HUES48 (cell line): ENCODE data around the gene SMPDL3A.

Experiments used
- H3K27ac ChIP-seq: one replicate; pipeline ENCODE4 v1.7.0; 2013; ENCODE audit warnings: low read depth, low read length, inconsistent platforms
- H3K27me3 ChIP-seq: 2 replicates; pipeline ENCODE4 v1.6.1; 2013; ENCODE audit warnings: mild to moderate bottlenecking, low read length; ENCODE audit not compliant: control insufficient read depth, insufficient read depth
- H3K36me3 ChIP-seq: 2 replicates; pipeline ENCODE4 v1.6.1; 2013; ENCODE audit warnings: low read length; ENCODE audit not compliant: control insufficient read depth, insufficient read depth
- H3K4me1 ChIP-seq: 2 replicates; pipeline ENCODE4 v1.6.1; 2013; ENCODE audit warnings: mild to moderate bottlenecking, low read length; ENCODE audit not compliant: control insufficient read depth, insufficient read depth
- H3K4me3 ChIP-seq: 2 replicates; pipeline ENCODE4 v1.5.1; 2013; ENCODE audit warnings: mild to moderate bottlenecking, low read depth, low read length
- H3K9ac ChIP-seq: 2 replicates; pipeline ENCODE4 v1.6.1; 2013; ENCODE audit warnings: mild to moderate bottlenecking, low read depth, low read length, moderate library complexity
- H3K9me3 ChIP-seq: 2 replicates; pipeline ENCODE4 v1.6.1; 2013; ENCODE audit warnings: low read length; ENCODE audit not compliant: control insufficient read depth, insufficient read depth

SMPDL3A gene

DNA sequence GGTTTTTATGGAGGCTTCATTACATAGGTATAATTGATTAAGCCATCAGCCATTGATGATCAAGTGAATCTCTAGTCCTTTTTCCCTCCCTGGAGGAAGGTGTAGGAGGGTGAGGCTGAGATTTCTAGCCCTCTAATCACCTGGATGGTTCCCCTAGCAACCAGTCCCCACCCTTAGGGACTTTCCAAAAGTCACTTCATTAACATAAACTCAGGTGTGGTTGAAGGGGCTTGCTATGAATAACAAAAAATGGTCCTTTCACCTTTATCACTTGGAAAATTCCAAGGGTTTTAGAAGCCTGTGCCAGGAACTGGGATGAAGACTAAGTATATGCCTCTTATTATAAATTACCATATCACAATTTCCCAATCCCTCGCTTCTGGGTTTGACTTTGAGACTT lies 40.4 kb downstream of the SMPDL3A start:
- H3K4me1 ChIP-seq, result peaks cover 36% of the 10 kb centered on the region
- no peak overlapping the region for H3K9ac ChIP-seq
- no peaks in the 10 kb centered on the region for H3K36me3 ChIP-seq
- H3K4me3 ChIP-seq, result no peak overlapping the region
- H3K9me3 ChIP-seq, result no peaks in the 10 kb centered on the region
- no peaks in the 10 kb centered on the region for H3K27me3 ChIP-seq
- H3K27ac ChIP-seq, result no peak overlapping the region

DNA sequence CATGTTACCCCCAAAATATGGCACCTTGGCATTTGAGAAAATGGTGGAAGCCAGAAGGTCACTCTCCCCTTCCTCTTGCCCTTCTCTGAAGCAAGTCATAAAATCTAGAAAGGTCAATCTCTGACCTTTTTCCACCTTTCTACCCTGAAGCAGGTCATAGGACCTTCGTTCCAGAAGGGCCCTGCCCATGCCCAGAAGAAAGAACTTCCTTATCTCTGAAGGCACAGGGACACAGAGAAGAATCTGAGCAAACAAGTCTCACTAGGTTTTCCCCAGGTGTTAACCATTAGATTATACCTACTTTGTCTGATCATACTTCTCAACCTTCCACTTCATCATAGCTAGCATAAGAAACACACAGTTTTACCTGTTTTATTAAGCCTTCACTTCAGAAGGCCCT lies 42.5 kb downstream of the SMPDL3A start:
- no peak overlapping the region for H3K4me3 ChIP-seq
- H3K9me3 ChIP-seq, result no peaks in the 10 kb centered on the region

GRCh38 chr6:122832459-122832858 lies 43.4 kb downstream of the SMPDL3A start:
- Histone ChIP-seq H3K9ac (no peak overlapping the region), H3K27ac (no peak overlapping the region), H3K4me3 (no peak overlapping the region), H3K9me3 (no peaks in the 10 kb centered on the region), H3K36me3 (no peaks in the 10 kb centered on the region), H3K4me1 (peaks cover 36% of the 10 kb centered on the region), H3K27me3 (no peaks in the 10 kb centered on the region)

More for the DNA sequence above, 42.5 kb downstream of the SMPDL3A start:
- H3K4me1 ChIP-seq, result peaks cover 36% of the 10 kb centered on the region
- no peaks in the 10 kb centered on the region for H3K36me3 ChIP-seq
- no peak overlapping the region for H3K27ac ChIP-seq
- H3K9ac ChIP-seq, result no peak overlapping the region
- H3K27me3 ChIP-seq, result no peaks in the 10 kb centered on the region

GRCh38 chr6:122833021-122833491 lies 44.0 kb downstream of the SMPDL3A start:
- H3K27me3 ChIP-seq, result no peaks in the 10 kb centered on the region

GRCh38 chr6:122838060-122838780 lies 49.2 kb downstream of the SMPDL3A start:
- Histone ChIP-seq H3K9ac (no peak overlapping the region), H3K36me3 (no peaks in the 10 kb centered on the region), H3K27ac (no peak overlapping the region), H3K9me3 (no peaks in the 10 kb centered on the region), H3K4me3 (no peak overlapping the region), H3K4me1 (peaks cover 12% of the 10 kb centered on the region), H3K27me3 (no peaks in the 10 kb centered on the region)

More at GRCh38 chr6:122833021-122833491, 44.0 kb downstream of the SMPDL3A start:
- Histone ChIP-seq H3K4me3 (no peak overlapping the region), H3K9me3 (no peaks in the 10 kb centered on the region), H3K36me3 (no peaks in the 10 kb centered on the region), H3K4me1 (peaks cover 36% of the 10 kb centered on the region), H3K9ac (no peak overlapping the region), H3K27ac (peak overlapping the region; percentile 6)

GRCh38 chr6:122839472-122839871 lies 50.4 kb downstream of the SMPDL3A start:
- Histone ChIP-seq H3K4me1 (no peaks in the 10 kb centered on the region; the same call in 1 of the 2 replicates), H3K27me3 (no peaks in the 10 kb centered on the region), H3K9me3 (no peaks in the 10 kb centered on the region), H3K9ac (no peak overlapping the region), H3K4me3 (no peak overlapping the region), H3K36me3 (no peaks in the 10 kb centered on the region), H3K27ac (no peak overlapping the region)

DNA sequence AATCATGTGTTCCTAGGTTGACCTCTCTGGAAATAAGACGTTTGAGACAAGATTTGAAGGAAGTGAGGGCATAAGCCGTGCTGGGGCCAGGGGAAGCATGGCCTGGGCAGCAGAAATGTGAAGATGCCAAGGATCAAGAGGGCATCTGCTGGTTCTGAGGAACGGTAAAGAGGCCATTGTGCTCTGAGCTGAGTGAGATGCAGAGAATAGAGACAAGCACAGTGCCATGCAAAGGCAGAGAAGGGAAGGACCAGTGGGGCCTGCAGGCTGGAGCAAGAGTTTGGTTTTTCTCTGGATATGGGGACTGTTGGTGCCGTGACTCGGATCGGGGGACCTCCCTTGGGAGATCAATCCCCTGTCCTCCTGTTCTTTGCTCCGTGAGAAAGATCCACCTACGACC lies 50.8 kb downstream of the SMPDL3A start:
- H3K27ac ChIP-seq, result no peak overlapping the region
- H3K36me3 ChIP-seq, result no peaks in the 10 kb centered on the region
- H3K9me3 ChIP-seq, result no peaks in the 10 kb centered on the region
- no peaks in the 10 kb centered on the region for H3K4me1 ChIP-seq
- no peak overlapping the region for H3K9ac ChIP-seq
- H3K27me3 ChIP-seq, result no peaks in the 10 kb centered on the region
- no peak overlapping the region for H3K4me3 ChIP-seq

- peak overlapping the region; percentile 57 for H3K27ac ChIP-seq
- no peak overlapping the region for H3K9ac ChIP-seq
- no peaks in the 10 kb centered on the region for H3K36me3 ChIP-seq
- no peaks in the 10 kb centered on the region for H3K9me3 ChIP-seq
- peaks cover 11% of the 10 kb centered on the region; the same call in 1 of the 2 replicates for H3K4me1 ChIP-seq
- H3K27me3 ChIP-seq, result no peaks in the 10 kb centered on the region
- H3K4me3 ChIP-seq, result no peak overlapping the region
Observed at GRCh38 chr6:122845464-122845863, 56.4 kb downstream of the SMPDL3A start.

DNA sequence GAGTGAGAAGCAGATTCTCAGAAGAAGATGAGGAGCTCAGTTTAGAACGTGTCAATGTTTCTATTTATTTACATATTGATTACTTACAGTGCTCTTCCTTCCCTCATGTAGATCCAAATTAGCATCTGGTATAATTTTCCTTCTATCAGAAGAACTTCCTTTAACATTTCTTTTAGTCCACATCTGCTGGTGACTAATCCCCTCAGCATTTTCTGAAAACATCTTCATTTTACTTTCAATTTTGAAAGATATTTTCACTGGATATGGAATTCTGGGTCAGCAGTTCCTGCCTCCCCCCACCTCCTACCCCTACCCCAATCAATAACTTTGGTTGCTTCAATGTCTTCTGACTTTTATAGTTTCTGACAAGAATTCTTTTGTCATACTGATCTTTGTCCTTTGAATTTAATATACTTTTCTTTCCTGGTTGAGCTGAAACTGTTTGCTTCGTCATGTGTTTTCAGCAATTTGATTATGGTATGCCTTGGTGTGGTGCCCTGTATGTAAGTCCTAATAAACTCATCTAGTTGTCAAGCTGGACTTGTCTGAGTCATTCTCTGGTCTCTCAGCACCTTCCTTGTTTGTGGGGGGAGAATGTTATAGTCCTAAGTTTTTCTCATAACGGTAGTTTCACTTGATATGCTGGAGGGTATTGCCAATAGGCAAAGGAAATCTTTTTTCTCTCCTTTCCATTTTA lies 57.0 kb downstream of the SMPDL3A start:
- Histone ChIP-seq H3K9me3 (no peaks in the 10 kb centered on the region), H3K4me1 (peaks cover 11% of the 10 kb centered on the region; the same call in 1 of the 2 replicates), H3K36me3 (no peaks in the 10 kb centered on the region), H3K27me3 (no peaks in the 10 kb centered on the region), H3K27ac (no peak overlapping the region), H3K4me3 (no peak overlapping the region), H3K9ac (no peak overlapping the region)

DNA sequence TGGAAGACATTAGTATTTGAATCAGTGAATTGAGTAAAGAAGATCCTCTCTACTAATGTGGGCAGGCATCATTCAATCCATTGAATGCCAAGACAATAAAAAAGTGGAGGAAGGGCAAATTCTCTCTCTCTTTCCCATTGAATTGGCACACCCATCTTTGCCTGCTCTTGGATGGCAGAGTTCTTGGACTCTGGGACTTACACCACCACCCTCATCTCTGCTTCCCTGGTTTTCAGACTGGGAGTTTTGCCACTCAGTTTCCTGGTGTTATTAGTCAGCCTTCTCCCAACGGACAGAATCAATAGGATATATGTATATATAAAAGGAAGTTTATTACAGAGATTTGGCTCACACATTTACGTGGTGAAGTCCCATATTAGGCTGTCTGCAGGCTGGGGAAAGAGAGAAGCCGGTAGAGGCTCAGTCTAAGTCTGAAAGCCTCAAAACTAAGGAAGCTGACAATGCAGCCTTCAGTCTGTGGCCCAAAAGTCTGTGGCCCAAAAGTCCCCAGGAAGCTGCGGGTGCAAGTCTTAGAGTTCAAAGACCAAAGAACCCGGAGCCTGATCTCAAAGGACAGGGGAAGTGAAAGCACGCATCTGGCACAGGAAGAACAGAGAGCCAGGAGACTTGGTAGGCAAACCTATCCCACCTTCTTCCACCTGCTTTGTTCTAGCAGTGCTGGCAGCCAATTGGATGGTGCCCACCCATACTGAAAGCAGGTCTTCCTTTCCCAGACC lies 64.4 kb downstream of the SMPDL3A start:
- Histone ChIP-seq H3K4me3 (no peak overlapping the region), H3K27me3 (no peaks in the 10 kb centered on the region), H3K9me3 (no peaks in the 10 kb centered on the region), H3K27ac (no peak overlapping the region), H3K4me1 (no peaks in the 10 kb centered on the region), H3K36me3 (no peaks in the 10 kb centered on the region), H3K9ac (no peak overlapping the region)
